HUDEP-2 (cell line): ENCODE results near the gene NCKAP5.

Experiments used
- DNase-seq, 76 experiments: peaks; one replicate each; lab custom pipeline; 2025; ENCODE audit not compliant: unreplicated experiment in 76 of 76; lab: John Stamatoyannopoulos, UW

Gene NCKAP5

GRCh38 chr2:132923787-132924186 lies 644.5 kb downstream of the NCKAP5 start:
- peak in 1 of 76 experiments; percentile 1 for DNase-seq

GRCh38 chr2:132915812-132916549 lies 652.3 kb downstream of the NCKAP5 start:
- no peak for DNase-seq

DNA sequence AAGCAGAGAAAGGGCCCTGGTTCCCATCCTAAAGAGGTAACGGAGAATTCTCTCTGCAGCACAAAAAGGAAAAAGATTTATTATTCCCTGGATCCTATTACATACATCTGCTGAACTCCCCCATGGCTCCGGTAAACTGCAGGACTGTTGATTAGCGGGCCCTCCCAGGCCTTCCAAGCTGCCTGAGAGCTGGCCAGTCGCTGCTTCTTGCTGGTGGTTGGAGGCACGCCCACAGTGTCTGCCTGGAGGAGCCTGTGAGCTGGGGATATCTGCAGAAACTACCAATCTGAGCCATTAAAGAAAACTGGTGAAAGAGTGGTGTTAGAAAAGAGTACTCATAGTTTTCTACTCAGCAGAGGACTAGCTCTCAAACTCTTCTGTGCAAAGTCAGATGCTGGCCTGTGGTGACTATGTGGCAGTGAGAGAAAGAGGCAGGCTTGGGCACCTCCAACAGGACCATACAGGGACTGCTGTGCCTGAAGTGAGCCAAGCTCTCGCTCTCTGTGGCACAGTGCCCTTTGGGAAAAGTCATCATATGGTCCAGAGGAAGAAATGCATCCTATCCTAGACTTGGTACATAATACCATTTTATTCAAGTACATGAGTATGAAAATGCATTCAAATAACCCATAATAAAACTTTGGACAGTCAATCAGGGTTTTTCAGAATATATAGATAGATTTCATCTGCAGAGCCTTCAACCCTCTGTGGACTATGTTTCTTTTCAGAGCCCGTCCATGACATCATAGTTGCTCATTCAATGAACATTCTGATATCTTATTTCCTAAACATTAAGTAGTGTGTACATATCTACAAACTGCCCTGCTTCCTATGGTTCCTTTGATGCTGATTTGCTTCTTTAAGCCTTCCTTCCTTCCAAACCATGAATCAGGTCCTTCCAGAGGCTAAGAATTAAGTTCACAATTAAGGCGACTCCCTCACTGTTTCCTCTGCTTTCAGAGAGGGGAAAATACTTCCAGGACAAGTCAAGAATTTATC lies 656.2 kb downstream of the NCKAP5 start:
- DNase-seq = no peak

GRCh38 chr2:132910432-132910831 lies 657.8 kb downstream of the NCKAP5 start:
- DNase-seq = no peak

- no peak for DNase-seq
These were observed 658.8 kb downstream of the NCKAP5 start for GRCh38 chr2:132909427-132909826.

- DNase-seq = no peak
These were observed 664.0 kb downstream of the NCKAP5 start for GRCh38 chr2:132904142-132904842.

GRCh38 chr2:132902626-132903025 lies 665.6 kb downstream of the NCKAP5 start:
- no peak for DNase-seq

GRCh38 chr2:132901661-132902060 lies 666.6 kb downstream of the NCKAP5 start:
- DNase-seq = no peak

DNA sequence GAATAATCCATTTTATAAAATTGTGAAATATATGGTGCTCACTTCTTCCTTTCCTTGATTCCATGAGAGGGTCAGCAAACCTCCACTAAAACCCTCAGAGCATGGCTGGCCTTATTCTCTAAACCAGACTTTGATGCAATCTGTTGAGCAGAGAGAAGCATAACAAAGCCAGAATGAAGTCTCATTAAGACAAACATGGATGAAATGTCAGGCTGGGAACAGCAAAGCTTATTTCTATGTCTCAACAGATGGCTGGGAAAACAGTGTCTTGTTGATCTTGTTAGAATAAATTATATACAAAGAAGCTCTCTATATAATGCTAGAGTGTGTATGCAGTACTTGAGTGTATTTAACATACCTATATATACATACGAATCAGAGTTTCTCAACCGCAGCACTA lies 671.2 kb downstream of the NCKAP5 start:
- DNase-seq = no peak

GRCh38 chr2:132896073-132896472 lies 672.2 kb downstream of the NCKAP5 start:
- no peak for DNase-seq

DNA sequence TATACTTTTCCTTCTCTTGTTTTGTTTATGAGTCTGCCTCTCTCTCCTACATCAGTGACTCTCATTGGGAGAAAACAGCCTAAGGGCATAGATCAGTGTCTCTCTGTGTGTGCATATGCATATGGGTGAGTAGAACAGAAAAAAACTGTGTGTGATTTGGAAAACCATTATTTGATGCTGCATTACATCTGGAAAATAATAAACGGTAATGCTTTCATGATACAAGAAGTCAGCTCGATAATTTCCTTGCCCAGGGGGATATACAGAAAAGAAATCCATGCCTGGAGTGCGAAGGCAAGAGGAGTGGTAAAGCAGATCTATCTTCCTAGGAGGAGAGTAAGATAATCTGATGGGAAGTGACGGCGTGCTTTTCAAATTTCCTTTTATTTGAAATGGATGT lies 676.8 kb downstream of the NCKAP5 start:
- no peak for DNase-seq

- DNase-seq = no peak
These were observed 681.7 kb downstream of the NCKAP5 start for GRCh38 chr2:132886574-132886973.

- DNase-seq = no peak
These were observed 683.6 kb downstream of the NCKAP5 start for GRCh38 chr2:132884705-132885104.

DNA sequence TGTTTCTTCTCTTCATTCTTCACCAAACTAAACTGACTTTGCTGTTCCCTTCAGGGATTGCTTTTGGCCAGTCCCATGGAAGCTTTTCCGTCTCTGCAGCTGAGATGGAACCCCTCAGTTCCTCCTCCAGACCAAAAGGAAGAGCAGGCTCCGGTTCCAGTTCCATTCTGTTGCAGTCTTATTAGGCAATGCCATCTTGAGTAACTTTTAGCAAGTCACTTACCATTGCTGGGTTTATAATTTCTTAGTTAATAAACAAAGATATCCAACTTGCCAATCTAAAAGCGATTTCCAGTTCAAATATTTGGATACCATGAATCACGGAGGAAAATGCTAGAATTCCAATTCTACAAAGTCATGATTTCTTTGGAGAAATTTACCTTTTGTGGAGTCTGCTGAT lies 684.0 kb downstream of the NCKAP5 start:
- no peak for DNase-seq

DNA sequence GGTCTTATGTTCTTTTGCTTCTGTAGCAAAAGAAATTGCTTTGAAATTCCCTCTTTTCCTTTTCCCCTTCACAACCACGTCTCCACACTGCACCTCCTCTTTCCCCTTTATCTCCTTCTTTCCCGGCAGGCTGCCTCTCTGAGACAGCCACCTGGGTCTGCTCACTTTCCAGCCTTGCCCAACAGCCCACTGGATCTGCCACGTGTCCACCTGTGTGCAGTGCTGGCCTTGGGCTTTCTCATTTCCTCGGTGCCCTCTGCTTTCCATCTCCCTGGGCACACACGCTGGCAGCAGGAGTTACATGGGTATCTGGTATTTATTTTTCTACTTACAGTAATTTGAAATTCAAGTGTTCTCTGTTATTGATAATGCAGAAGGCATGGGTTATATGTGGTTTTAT lies 684.8 kb downstream of the NCKAP5 start:
- no peak for DNase-seq

DNA sequence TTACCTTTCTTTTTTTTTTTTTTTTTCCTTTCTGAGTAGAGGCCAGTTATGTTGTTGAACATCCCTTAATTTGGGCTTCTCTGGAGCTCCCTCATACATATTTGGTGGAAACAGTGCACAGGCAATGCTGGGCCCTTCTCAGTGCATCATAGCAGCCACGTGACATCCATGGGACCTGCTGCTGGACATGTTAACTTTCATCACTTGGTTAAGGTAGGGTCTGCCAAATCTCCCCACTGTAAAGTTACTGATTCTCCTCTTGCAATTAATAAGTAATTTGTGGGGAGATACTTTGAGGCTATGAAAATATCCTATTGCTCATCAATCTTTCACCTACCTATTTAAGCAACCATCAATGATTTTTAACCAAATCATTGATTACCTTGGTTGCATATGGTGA lies 686.7 kb downstream of the NCKAP5 start:
- DNase-seq = no peak

- no peak for DNase-seq
These were observed 690.3 kb downstream of the NCKAP5 start for GRCh38 chr2:132877923-132878322.

GRCh38 chr2:132876745-132877391 lies 691.4 kb downstream of the NCKAP5 start:
- no peak for DNase-seq

DNA sequence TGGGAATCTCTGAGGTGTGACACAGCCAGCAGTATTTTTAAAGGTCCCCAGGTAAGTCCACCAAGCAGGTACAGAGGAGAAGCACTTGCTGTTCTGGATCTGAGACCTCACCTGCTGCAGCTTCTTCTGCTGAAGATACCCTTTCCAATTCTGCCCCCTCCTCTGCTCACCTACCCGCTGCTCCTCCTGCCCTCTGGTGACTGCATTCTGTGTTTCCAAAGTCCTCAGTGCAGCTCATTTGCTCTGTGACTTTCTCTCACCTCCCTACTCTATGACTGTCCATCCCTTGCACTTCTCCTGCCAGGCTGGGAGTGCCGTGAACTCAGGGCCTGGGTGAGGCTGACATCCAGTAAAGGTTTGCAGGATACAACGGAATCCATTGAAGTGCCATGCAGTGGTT lies 693.1 kb downstream of the NCKAP5 start:
- DNase-seq = no peak

DNA sequence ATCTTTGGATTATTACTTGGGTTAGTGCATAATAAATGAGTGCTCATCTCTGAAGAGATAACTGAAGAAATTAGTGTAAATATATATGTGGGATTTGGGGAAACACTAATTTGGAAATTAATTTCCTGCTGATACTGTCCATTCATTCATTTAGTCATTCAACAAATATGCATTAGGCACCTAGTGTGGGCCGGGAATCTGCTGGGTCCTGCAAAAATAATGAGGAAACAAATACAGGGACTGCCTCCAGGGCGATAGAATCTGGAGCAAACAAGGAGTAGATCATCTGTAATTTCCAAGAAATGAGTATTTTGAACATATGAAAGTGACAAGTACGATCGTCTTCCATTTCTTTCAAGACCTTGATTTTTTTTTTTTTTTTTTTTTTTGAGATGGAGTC lies 694.5 kb downstream of the NCKAP5 start:
- no peak for DNase-seq

- DNase-seq = no peak
These were observed 696.4 kb downstream of the NCKAP5 start for GRCh38 chr2:132871831-132872230.
